CD4-positive, alpha-beta T cell (primary cell): ENCODE results near the gene MYH7B. TPM values are rescaled to one million over a fixed set of nuclear protein-coding genes. Genes with fewer than 3 reads are reported as not detected.

Experiments
- ATAC-seq: fragments of 200-7000 bp; cut with Tn5 transposase; one replicate; pipeline ENCODE4 v1.10.0; 2022; ENCODE audit warnings: mild to moderate bottlenecking; ENCODE audit not compliant: poor library complexity
- CTCF ChIA-PET: fragments of 350-600 bp; sonication (Branson Sonifier 250); formaldehyde crosslinking; loops from one replicate; lab custom pipeline; 2021; ENCODE audit warnings: antibody characterized with exemption, inconsistent platforms; lab: Charles Lee
- POLR2A ChIA-PET: fragments of 350-600 bp; sonication (Branson Sonifier 250); formaldehyde crosslinking; loops from one replicate; lab custom pipeline; 2021; ENCODE audit warnings: antibody characterized with exemption, inconsistent platforms; lab: Charles Lee
- DNase-seq, 14 experiments: peaks; one replicate each; pipeline ENCODE4 v3.0.0-alpha.2; 2013 to 2020; ENCODE audit warnings: mixed read lengths in 2 of 14
- H3K27ac ChIP-seq, 2 donors: one replicate each; pipeline versions ENCODE4 v1.5.1 to v1.7.0; 2013; ENCODE audit warnings: low read length in 2 of 2, low read depth in 1 of 2, mild to moderate bottlenecking in 1 of 2
- H3K27me3 ChIP-seq, 2 experiments: 1 replicate in 1 of 2; 2 replicates in 1 of 2; pipeline versions ENCODE4 v1.6.1 to v1.7.0; 2013; ENCODE audit warnings: low read length in 2 of 2, control low read depth in 1 of 2, mild to moderate bottlenecking in 1 of 2, moderate library complexity in 1 of 2; ENCODE audit not compliant: insufficient read depth in 2 of 2, control insufficient read depth in 1 of 2
- H3K36me3 ChIP-seq: one replicate; pipeline ENCODE4 v1.6.1; 2013; ENCODE audit warnings: low read length, control low read depth; ENCODE audit not compliant: insufficient read depth
- H3K4me1 ChIP-seq: one replicate; pipeline ENCODE4 v1.6.1; 2013; ENCODE audit warnings: low read length, control low read depth; ENCODE audit not compliant: insufficient read depth
- H3K4me3 ChIP-seq: one replicate; pipeline ENCODE4 v1.5.1; 2013; ENCODE audit warnings: mild to moderate bottlenecking, low read length, moderate library complexity
- H3K9me3 ChIP-seq, 2 experiments: 1 replicate in 1 of 2; 2 replicates in 1 of 2; pipeline versions ENCODE4 v1.6.1 to v1.7.0; 2013; ENCODE audit warnings: low read length in 2 of 2, mild to moderate bottlenecking in 2 of 2, control low read depth in 1 of 2, moderate library complexity in 1 of 2; ENCODE audit not compliant: control insufficient read depth in 1 of 2, insufficient read depth in 1 of 2
- H3K27ac Mint-ChIP-seq: one replicate; pipeline ENCODE4 v1.8.0; 2020; ENCODE audit warnings: mixed read lengths
- H3K27me3 Mint-ChIP-seq: one replicate; pipeline ENCODE4 v1.8.0; 2021; ENCODE audit warnings: mixed read lengths
- H3K36me3 Mint-ChIP-seq: one replicate; pipeline ENCODE4 v1.8.0; 2021; ENCODE audit warnings: low read depth, mixed read lengths
- H3K4me1 Mint-ChIP-seq: one replicate; pipeline ENCODE4 v1.8.0; 2021; ENCODE audit warnings: low read depth, mixed read lengths
- H3K4me3 Mint-ChIP-seq: one replicate; pipeline ENCODE4 v1.8.0; 2020; ENCODE audit warnings: mild to moderate bottlenecking, mixed read lengths
- H3K9me3 Mint-ChIP-seq: one replicate; pipeline ENCODE4 v1.8.0; 2020; ENCODE audit warnings: mixed read lengths
- intact Hi-C, 2 experiments: fragments of 100-400 bp; cut with DNase I in 1 of 2; cut with micrococcal nuclease in 1 of 2; formaldehyde crosslinking; loops; one replicate each; pipeline versions ENCODE4 v1.15.1 to v1.9.0; 2023 to 2025; cut with DNase I, micrococcal nuclease
- total RNA-seq, 174 experiments: library from RNA in 2 of 174; stranded (reverse) in 2 of 174; gene quantifications; one replicate each; pipeline ENCODE4 v1.2.3 and lab custom pipeline; 2021 to 2026
- TF ChIP-seq, protein P1 (sequence below): fragments of 200-600 bp; IDR thresholded peaks from one replicate; pipeline ENCODE4 v1.8.0; 2022; ENCODE audit warnings: antibody characterized with exemption, mild to moderate bottlenecking

The MYH7B gene
- total RNA-seq, 2 experiments from 2014 or later, result 0.53 to 0.58 TPM

DNA sequence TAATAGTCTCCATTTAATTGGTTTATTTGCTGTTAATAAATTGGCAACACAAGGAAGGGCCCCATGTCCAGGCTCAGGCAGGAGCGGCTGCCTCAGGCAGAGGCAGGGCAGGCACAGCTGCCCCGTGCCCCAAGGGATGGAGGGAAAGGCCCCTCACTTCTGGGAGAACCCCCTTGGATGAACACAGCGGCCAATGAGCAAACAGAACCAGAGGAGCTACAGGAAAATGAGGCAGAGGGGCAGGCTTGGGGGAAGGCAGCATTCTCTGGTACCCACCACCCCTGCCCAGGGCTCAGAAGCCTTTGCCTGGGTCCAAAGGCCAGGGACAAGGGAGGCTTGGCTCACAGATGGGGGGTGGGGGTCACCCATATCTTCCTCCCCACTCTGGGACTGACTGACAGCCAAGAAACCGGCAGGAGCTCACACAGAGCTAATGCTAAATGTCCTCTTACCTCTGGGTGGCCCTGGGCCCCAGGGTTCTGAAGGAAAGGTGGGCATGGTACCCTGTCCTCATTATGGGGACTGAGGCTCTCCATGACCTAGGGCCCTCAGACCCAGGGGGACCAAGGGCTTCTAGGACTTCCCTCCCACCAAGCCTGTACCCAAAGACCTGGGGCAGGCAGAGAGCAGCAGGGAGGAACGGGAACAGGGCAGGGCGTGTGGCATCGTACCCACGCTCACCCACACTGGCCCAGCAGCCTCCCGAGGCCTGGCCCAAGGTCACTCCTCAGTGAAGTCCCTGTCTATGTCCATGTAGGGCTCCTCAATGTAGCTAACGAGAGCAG is 47.0 kb downstream of the MYH7B start:
- H3K27me3 Mint-ChIP-seq, result no peaks in the 10 kb centered on the region
- H3K27ac Mint-ChIP-seq, result no peak overlapping the region
- no peaks in the 10 kb centered on the region for H3K4me1 ChIP-seq
- no peaks in the 10 kb centered on the region for H3K4me1 Mint-ChIP-seq
- TF ChIP-seq, protein P1, sequence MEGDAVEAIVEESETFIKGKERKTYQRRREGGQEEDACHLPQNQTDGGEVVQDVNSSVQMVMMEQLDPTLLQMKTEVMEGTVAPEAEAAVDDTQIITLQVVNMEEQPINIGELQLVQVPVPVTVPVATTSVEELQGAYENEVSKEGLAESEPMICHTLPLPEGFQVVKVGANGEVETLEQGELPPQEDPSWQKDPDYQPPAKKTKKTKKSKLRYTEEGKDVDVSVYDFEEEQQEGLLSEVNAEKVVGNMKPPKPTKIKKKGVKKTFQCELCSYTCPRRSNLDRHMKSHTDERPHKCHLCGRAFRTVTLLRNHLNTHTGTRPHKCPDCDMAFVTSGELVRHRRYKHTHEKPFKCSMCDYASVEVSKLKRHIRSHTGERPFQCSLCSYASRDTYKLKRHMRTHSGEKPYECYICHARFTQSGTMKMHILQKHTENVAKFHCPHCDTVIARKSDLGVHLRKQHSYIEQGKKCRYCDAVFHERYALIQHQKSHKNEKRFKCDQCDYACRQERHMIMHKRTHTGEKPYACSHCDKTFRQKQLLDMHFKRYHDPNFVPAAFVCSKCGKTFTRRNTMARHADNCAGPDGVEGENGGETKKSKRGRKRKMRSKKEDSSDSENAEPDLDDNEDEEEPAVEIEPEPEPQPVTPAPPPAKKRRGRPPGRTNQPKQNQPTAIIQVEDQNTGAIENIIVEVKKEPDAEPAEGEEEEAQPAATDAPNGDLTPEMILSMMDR, result no peak
- H3K27ac ChIP-seq, result no peak overlapping the region
- ATAC-seq (no peak), DNase-seq (no peak)
- H3K27me3 ChIP-seq, result no peaks in the 10 kb centered on the region
- H3K4me3 ChIP-seq, result no peak overlapping the region
- POLR2A ChIA-PET, result no interaction called here
- H3K36me3 ChIP-seq, result peaks cover 91% of the 10 kb centered on the region
- no peak overlapping the region for H3K4me3 Mint-ChIP-seq
- CTCF ChIA-PET, result no interaction called here
- peaks cover 84% of the 10 kb centered on the region for H3K36me3 Mint-ChIP-seq
- H3K9me3 Mint-ChIP-seq, result no peaks in the 10 kb centered on the region
- no peaks in the 10 kb centered on the region for H3K9me3 ChIP-seq
- intact Hi-C loops, result no loop called here

DNA sequence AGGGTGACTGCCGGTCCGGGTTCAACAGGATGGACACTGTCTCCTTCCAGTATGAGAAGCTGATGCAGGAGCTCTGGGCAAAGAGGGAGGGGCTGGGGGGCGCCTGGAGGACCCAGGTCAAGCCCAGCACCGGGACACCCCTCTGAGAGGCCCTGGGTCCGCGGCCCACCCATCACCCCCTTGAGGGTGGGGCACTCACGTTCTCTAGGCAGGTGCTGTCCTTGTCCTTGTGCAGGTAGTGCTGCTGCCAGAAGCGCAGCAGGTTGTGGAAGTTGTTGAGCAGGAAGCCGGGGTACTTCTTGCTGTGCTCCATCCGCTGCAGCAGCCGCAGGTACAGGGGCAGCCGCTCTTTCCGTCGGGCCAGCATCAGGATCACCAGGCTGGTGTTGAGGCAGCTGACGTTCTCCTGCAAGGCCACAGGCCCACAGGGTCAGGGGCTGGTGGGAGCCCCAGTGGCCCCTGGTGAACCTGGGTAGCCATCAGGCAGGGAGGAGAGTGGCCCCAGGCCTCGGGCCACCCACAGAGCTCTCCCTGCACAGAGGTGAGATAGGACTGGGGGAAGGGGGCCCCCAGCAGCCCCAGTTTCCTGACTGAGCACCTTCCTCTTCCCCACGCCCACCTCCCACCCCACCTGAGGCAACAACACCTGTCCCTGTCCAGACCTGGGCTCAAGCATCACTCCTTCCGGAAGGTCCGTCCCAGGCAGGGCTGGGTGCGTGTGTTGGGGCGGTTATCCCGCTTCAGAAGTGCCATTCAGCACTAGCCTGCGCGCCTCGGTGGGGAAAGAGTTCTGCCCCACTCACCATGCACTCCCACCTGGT is 47.8 kb downstream of the MYH7B start:
- H3K4me1 ChIP-seq, result no peaks in the 10 kb centered on the region
- H3K9me3 ChIP-seq, result no peaks in the 10 kb centered on the region
- H3K36me3 ChIP-seq, result peaks cover 95% of the 10 kb centered on the region
- no peak overlapping the region for H3K27ac ChIP-seq
- no peak overlapping the region for H3K4me3 ChIP-seq
- Mint-ChIP-seq H3K36me3 (peaks cover 84% of the 10 kb centered on the region), H3K27ac (no peak overlapping the region), H3K4me3 (no peak overlapping the region), H3K9me3 (no peaks in the 10 kb centered on the region), H3K27me3 (no peaks in the 10 kb centered on the region), H3K4me1 (no peaks in the 10 kb centered on the region)
- ChIA-PET POLR2A (no interaction called here), CTCF (no interaction called here)
- TF ChIP-seq, protein P1, result no peak
- ATAC-seq (no peak), DNase-seq (no peak)
- H3K27me3 ChIP-seq, result no peaks in the 10 kb centered on the region
- intact Hi-C loops, result no loop called here

DNA sequence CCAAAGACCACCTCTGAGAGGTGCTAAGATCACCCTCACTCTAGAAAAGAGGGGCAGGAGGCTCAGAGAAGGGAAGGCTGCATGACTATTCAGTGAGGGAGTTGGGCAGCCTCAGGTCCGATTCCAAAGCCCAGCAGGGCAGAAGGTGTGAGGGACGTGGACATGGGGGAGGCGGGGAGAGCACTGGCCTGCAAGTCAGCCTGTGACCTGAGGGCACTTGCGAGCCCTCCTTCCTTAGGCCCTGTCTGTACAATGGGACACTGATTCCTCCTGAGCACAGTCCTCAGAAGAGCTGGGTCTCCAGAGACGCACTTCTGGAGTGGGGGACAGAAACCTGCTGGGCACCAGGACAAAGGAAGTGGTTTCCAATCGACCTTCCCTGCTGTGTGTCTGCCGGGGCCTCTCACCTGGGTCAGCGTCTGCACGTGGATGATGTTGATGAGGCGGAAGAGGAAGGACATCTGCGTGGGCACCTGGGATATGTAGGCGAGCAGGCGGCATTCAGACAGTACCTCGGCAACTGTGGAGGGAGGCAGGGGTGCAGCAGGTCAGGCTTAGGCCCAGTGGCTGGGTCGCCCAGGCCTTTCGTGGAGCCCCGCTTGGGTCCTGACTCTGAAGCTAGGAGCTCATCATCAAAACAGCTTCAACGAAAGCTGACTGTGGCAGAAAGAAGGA is 48.5 kb downstream of the MYH7B start:
- H3K27ac Mint-ChIP-seq, result no peak overlapping the region
- H3K27me3 Mint-ChIP-seq, result no peaks in the 10 kb centered on the region
- H3K9me3 ChIP-seq, result no peaks in the 10 kb centered on the region
- no peaks in the 10 kb centered on the region for H3K27me3 ChIP-seq
- H3K4me3 ChIP-seq, result no peak overlapping the region
- POLR2A ChIA-PET, result no interaction called here
- no peak for ATAC-seq
- no peak for DNase-seq
- H3K4me1 Mint-ChIP-seq, result no peaks in the 10 kb centered on the region
- no peaks in the 10 kb centered on the region for H3K9me3 Mint-ChIP-seq
- intact Hi-C loops, result no loop called here
- H3K36me3 ChIP-seq, result peaks cover 97% of the 10 kb centered on the region
- CTCF ChIA-PET, result no interaction called here
- H3K36me3 Mint-ChIP-seq, result peaks cover 84% of the 10 kb centered on the region
- TF ChIP-seq, protein P1, result no peak
- H3K4me1 ChIP-seq, result no peaks in the 10 kb centered on the region
- H3K4me3 Mint-ChIP-seq, result no peak overlapping the region
- no peak overlapping the region for H3K27ac ChIP-seq
